VCaP (cell line): ENCODE data around the gene NIN.

Experiments
- H3K27ac ChIP-seq: fragments of 450-650 bp; 2 replicates; pipeline ENCODE4 v1.5.1; 2017
- CTCF ChIP-seq: fragments of 450-650 bp; conservative IDR thresholded peaks from 2 replicates; pipeline ENCODE4 v1.5.1; 2017; ENCODE audit warnings: mild to moderate bottlenecking, moderate library complexity

Gene NIN

GRCh38 chr14:50837850-50838470 is 7.0 kb upstream of the NIN start:
- no peak overlapping the region for H3K27ac ChIP-seq
- no peak for TF ChIP-seq CTCF

DNA sequence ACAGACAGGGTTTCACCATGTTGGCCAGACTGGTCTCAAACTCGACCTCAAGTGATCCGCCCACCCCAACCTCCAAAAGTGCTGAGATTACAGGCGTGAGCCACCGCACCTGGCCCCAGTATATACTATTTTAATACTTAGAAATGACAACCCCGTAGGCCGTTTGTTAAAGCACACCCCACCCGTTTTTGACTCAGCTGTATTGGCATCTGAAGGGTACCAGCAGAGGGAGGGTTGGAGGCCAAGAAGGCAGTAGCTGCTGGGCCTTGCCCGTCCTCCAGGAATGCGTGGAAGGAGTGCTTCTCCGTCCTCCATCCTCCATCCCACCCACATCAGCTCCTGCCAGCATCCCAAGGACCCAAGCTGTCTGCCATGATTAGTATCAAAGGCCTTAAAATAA is 6.3 kb upstream of the NIN start:
- no peak overlapping the region for H3K27ac ChIP-seq
- no peak for TF ChIP-seq CTCF

DNA sequence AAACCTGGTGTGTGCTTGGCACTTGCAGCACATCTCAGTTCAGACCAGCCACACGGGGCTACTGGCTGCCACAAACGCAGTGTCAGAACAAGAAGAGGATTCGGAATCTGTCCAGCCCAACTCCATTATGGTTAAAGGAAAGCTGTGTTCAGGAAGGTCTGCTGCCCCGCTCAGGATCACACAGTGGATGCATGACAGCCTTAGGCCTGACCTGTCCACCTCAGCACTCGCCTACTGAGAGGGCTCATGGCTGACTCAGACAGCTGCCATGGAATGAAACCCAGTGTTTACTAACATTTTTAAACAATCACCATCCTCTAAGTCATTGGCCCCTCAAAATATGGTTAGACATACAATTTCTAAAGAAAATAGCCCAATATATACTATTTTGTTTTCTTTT is 5.6 kb upstream of the NIN start:
- no peak overlapping the region for H3K27ac ChIP-seq
- TF ChIP-seq CTCF: no peak

DNA sequence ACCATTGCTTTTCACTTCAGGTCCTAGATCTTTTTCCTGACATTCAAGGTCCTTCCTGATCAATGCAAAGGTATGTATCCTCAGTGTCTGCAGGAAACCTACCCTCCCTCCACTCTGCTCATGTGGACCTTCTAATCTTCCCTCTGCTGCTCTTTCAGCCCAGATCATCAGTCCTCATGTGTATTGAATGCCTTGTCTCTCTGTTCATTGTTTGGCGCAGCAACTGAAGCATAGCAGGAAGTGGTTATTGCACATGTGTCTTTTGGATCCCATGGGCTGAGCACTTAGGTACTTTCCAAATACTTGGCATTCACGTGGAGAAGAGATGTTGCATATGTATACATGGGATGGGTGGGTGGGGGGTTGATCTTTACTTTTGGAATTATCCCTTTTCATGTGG is 4.3 kb upstream of the NIN start:
- no peak for TF ChIP-seq CTCF
- no peak overlapping the region for H3K27ac ChIP-seq

DNA sequence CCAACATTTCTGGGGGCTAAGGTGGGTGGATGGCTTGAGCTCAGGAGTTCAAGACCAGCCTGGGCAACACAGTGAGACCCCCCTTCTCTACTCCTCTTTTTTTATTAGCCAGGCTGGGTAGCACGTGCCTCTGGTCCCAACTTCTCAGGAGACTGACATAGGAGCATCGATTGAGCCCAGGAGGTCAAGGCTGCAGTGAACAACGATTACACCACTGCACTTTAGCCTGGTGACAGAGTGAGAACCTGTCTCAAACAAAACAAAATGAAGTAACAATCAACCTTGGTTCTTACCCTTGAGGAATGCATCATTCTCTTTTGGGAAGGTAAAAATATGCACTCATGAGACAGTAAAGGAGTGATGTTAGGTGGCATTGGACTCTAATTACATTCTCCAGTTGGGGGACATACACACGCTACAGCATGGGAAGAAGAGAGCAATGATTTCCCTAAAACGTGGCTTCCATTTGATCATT is 3.9 kb upstream of the NIN start:
- TF ChIP-seq CTCF: no peak
- H3K27ac ChIP-seq: no peak overlapping the region; the same call in 1 of the 2 replicates

GRCh38 chr14:50832935-50833630 is 2.1 kb upstream of the NIN start:
- TF ChIP-seq CTCF: no peak
- H3K27ac ChIP-seq: peak overlapping the region; percentile 89

DNA sequence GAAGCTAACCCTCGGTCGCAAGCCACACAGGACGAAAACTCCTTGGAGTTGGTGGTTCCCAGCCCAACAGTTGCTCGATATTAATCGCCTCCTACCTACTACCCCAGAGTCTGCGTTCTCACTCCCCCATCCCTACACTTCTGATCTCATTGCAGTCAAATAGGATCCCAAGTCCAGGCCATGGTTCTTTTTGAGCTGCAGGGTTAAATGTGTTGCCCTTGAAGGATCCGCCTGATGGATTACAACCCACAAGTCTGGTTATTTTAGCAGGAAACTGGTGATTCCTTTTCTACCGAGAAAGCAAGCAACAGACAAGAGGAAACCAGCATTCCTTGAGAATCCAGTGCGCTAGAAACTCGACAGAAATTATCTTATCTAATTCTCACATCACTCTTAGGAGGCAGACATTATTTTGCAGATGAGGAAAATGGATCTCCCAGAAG is 785 bp upstream of the NIN start:
- peak overlapping the region; percentile 89 for H3K27ac ChIP-seq
- no peak for TF ChIP-seq CTCF
